H9 (cell line): Measurements from ENCODE around the gene KHNYN. TPM values are rescaled to one million over a fixed set of nuclear protein-coding genes. Genes with fewer than 3 reads are reported as not detected.

Experiments used
- DNase-seq: peaks from one replicate; pipeline ENCODE4 v3.0.0-alpha.2; 2017
- H2AFZ ChIP-seq: one replicate; pipeline ENCODE4 v1.6.1; 2013; ENCODE audit warnings: mild to moderate bottlenecking, low read length, control low read depth, moderate library complexity
- H2AK5ac ChIP-seq: 2 replicates; pipeline ENCODE4 v1.6.1; 2013; ENCODE audit warnings: low read length, control low read depth, mixed read lengths; ENCODE audit not compliant: insufficient read length
- H2BK120ac ChIP-seq: one replicate; pipeline ENCODE4 v1.6.1; 2013; ENCODE audit warnings: low read depth, mild to moderate bottlenecking, low read length, control low read depth, inconsistent platforms; ENCODE audit not compliant: poor library complexity, severe bottlenecking
- H2BK12ac ChIP-seq: 2 replicates; pipeline ENCODE4 v1.6.1; 2013; ENCODE audit warnings: low read length, control low read depth, mixed read lengths, low read depth; ENCODE audit not compliant: insufficient read length
- H2BK15ac ChIP-seq: 2 replicates; pipeline ENCODE4 v1.6.1; 2013; ENCODE audit warnings: low read depth, low read length, control low read depth
- H2BK20ac ChIP-seq: one replicate; pipeline ENCODE4 v1.6.1; 2013; ENCODE audit warnings: low read depth, mild to moderate bottlenecking, low read length, control low read depth, inconsistent platforms; ENCODE audit not compliant: poor library complexity, severe bottlenecking
- H2BK5ac ChIP-seq: 2 replicates; pipeline ENCODE4 v1.6.1; 2013; ENCODE audit warnings: low read length, control low read depth, mixed read lengths; ENCODE audit not compliant: insufficient read length
- H3K14ac ChIP-seq: 2 replicates; pipeline ENCODE4 v1.6.1; 2013; ENCODE audit warnings: low read length, control low read depth; ENCODE audit not compliant: insufficient read depth
- H3K18ac ChIP-seq: 2 replicates; pipeline ENCODE4 v1.6.1; 2013; ENCODE audit warnings: low read depth, mild to moderate bottlenecking, mixed read lengths, low read length, control low read depth; ENCODE audit not compliant: insufficient read length
- H3K23ac ChIP-seq: 2 replicates; pipeline ENCODE4 v1.6.1; 2013; ENCODE audit warnings: low read length, control low read depth, mixed read lengths, low read depth; ENCODE audit not compliant: insufficient read length
- H3K23me2 ChIP-seq: 2 replicates; pipeline ENCODE4 v1.6.1; 2013; ENCODE audit warnings: low read depth, mild to moderate bottlenecking, mixed read lengths, low read length, control low read depth; ENCODE audit not compliant: insufficient read length, poor library complexity, severe bottlenecking
- H3K27ac ChIP-seq: 2 replicates; pipeline ENCODE4 v1.5.1; 2013; ENCODE audit warnings: low read length, control low read depth, mixed read lengths, low read depth; ENCODE audit not compliant: insufficient read length
- H3K27me3 ChIP-seq: 2 replicates; pipeline ENCODE4 v1.6.1; 2013; ENCODE audit warnings: low read length, control low read depth, inconsistent platforms; ENCODE audit not compliant: insufficient read depth
- H3K4ac ChIP-seq: 2 replicates; pipeline ENCODE4 v1.6.1; 2013; ENCODE audit warnings: low read depth, mild to moderate bottlenecking, control low read depth, inconsistent platforms, low read length, moderate library complexity
- H3K4me1 ChIP-seq: 2 replicates; pipeline ENCODE4 v1.6.1; 2013; ENCODE audit warnings: low read length, control low read depth, inconsistent platforms; ENCODE audit not compliant: insufficient read depth
- H3K4me2 ChIP-seq: 2 replicates; pipeline ENCODE4 v1.6.1; 2013; ENCODE audit warnings: low read length, control low read depth, mixed read lengths; ENCODE audit not compliant: insufficient read length, insufficient read depth
- H3K56ac ChIP-seq: 2 replicates; pipeline ENCODE4 v1.6.1; 2013; ENCODE audit warnings: low read depth, mild to moderate bottlenecking, mixed read lengths, low read length, control low read depth; ENCODE audit not compliant: insufficient read length
- H3K79me1 ChIP-seq: 2 replicates; pipeline ENCODE4 v1.6.1; 2013; ENCODE audit warnings: low read depth, mild to moderate bottlenecking, moderate library complexity, low read length, control low read depth, inconsistent platforms; ENCODE audit not compliant: insufficient read depth, poor library complexity, severe bottlenecking
- H3K79me2 ChIP-seq: 2 replicates; pipeline ENCODE4 v1.6.1; 2013; ENCODE audit warnings: low read length, control low read depth, inconsistent platforms; ENCODE audit not compliant: insufficient read depth
- H3K9ac ChIP-seq: 2 replicates; pipeline ENCODE4 v1.6.1; 2013; ENCODE audit warnings: low read length, control low read depth, mixed read lengths; ENCODE audit not compliant: insufficient read length; ENCODE audit errors: extremely low read depth
- H3K9me3 ChIP-seq: one replicate; pipeline ENCODE4 v1.6.1; 2013; ENCODE audit warnings: low read depth, low read length, inconsistent platforms; ENCODE audit not compliant: control insufficient read depth
- H3T11ph ChIP-seq: one replicate; pipeline ENCODE4 v1.6.1; 2013; ENCODE audit warnings: mild to moderate bottlenecking, low read length, control low read depth, inconsistent platforms
- H4K20me1 ChIP-seq: one replicate; pipeline ENCODE4 v1.6.1; 2013; ENCODE audit not compliant: control insufficient read depth, insufficient read length, insufficient read depth
- H4K5ac ChIP-seq: 2 replicates; pipeline ENCODE4 v1.6.1; 2013; ENCODE audit warnings: low read depth, mild to moderate bottlenecking, mixed read lengths, low read length, control low read depth; ENCODE audit not compliant: insufficient read length
- H4K8ac ChIP-seq: replicated peaks from 2 replicates; pipeline ENCODE4 v1.6.1; 2013; ENCODE audit warnings: low read length, control low read depth, mixed read lengths, low read depth; ENCODE audit not compliant: insufficient read length
- H4K91ac ChIP-seq: 2 replicates; pipeline ENCODE4 v1.6.1; 2013; ENCODE audit warnings: low read depth, mild to moderate bottlenecking, moderate library complexity, mixed read lengths, low read length, control low read depth; ENCODE audit not compliant: insufficient read length
- H3K27ac Mint-ChIP-seq, 3 experiments: 2 replicates in 2 of 3; 3 replicates in 1 of 3; pipeline ENCODE4 v1.8.0; 2020 to 2021; ENCODE audit warnings: mixed read lengths in 3 of 3, mild to moderate bottlenecking in 1 of 3, moderate library complexity in 1 of 3
- H3K27me3 Mint-ChIP-seq: 2 replicates; pipeline ENCODE4 v1.8.0; 2021; ENCODE audit warnings: low read depth, mild to moderate bottlenecking, moderate library complexity, mixed read lengths
- H3K36me3 Mint-ChIP-seq, 3 experiments: 2 replicates in 2 of 3; 3 replicates in 1 of 3; pipeline ENCODE4 v1.8.0; 2020 to 2021; ENCODE audit warnings: low read depth in 3 of 3, mixed read lengths in 3 of 3; ENCODE audit not compliant: insufficient read depth in 1 of 3
- H3K4me1 Mint-ChIP-seq, 2 experiments: 2 replicates each; pipeline ENCODE4 v1.8.0; 2020; ENCODE audit warnings: mixed read lengths in 2 of 2
- H3K4me3 Mint-ChIP-seq, 2 experiments: 2 replicates in 1 of 2; 3 replicates in 1 of 2; pipeline ENCODE4 v1.8.0; 2020 to 2021; ENCODE audit warnings: mild to moderate bottlenecking in 2 of 2, mixed read lengths in 2 of 2, moderate library complexity in 1 of 2
- H3K9me3 Mint-ChIP-seq, 2 experiments: 2 replicates in 1 of 2; 3 replicates in 1 of 2; pipeline ENCODE4 v1.8.0; 2020; ENCODE audit warnings: mild to moderate bottlenecking in 2 of 2, mixed read lengths in 2 of 2, moderate library complexity in 1 of 2
- WGBS: extraction: QIAGEN DNeasy Blood & Tissue Kit; methylation state at CpG from one replicate; pipeline ENCODE4 v1.1.7; 2013; ENCODE audit warnings: missing lambda C conversion rate, low lambda C conversion rate, mixed read lengths; ENCODE audit not compliant: insufficient read length; ENCODE audit errors: extremely low coverage; 5-methylcytosine and 5-hydroxymethylcytosine counted together
- total RNA-seq: library from RNA; stranded (reverse); gene quantifications from 2 replicates; pipeline ENCODE4 v1.2.1, GENCODE V29; 2021
- TF ChIP-seq, protein P1 (sequence below): fragments of 200-600 bp; sonication (generic); conservative IDR thresholded peaks from 3 replicates; pipeline ENCODE4 v1.8.0; 2021; ENCODE audit warnings: antibody characterized with exemption, mild to moderate bottlenecking

KHNYN gene
- total RNA-seq, 1 experiment from 2014 or later = 30.0 TPM

DNA sequence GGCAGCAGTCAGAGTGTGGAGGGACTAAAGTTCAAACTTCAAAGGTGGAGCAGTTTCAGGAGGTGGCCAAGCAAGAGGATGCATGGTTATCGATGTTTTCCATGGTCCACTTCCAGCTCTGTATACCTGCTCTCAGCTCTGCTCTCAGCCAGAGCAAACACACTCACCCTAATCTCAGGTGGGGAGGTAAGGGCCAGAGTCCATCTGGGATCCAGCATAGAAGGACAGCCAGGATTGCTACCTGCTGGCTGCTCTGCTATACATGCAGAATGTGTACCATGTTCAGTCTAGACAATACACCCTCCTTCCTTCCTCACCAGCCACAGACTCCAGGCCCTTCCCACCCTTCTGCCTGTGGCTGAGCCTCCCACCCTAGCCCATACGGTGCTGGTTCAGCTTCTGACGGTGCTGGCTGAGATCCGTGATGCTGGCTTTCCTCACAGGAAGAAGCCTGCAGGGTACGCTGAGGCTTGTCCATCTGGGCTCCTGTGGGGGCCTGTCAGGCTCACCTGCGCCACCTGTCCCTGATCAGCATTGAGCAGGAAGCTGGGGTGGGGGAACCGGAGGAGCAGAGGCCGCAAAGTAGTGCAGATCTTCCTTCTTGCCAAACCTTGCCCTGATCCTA, 2.7 kb upstream of the KHNYN start:
- H2AK5ac ChIP-seq = no peak overlapping the region

More for the DNA sequence above, 2.7 kb upstream of the KHNYN start:
- no peak overlapping the region for H3K4me2 ChIP-seq
- no peaks in the 10 kb centered on the region for H3K79me2 ChIP-seq
- no peak overlapping the region for H2BK20ac ChIP-seq
- H3K27me3 ChIP-seq = peaks cover 2% of the 10 kb centered on the region; the same call in 1 of the 2 replicates
- H3K9ac ChIP-seq = no peak overlapping the region
- H4K20me1 ChIP-seq = peaks cover 2% of the 10 kb centered on the region
- no peak overlapping the region for H4K91ac ChIP-seq
- H3K23me2 ChIP-seq = peaks cover 7% of the 10 kb centered on the region
- Mint-ChIP-seq H3K27me3 (peaks cover 8% of the 10 kb centered on the region), H3K4me3 (no peak overlapping the region), H3K9me3 (no peaks in the 10 kb centered on the region), H3K36me3 (peaks cover 0 to 4% (median 2%) of the 10 kb centered on the region in 3 experiments; a peak in 2 of 7 replicates), H3K27ac (no peak overlapping the region; a peak in 1 of 7 replicates), H3K4me1 (peaks cover 29 to 30% of the 10 kb centered on the region in 2 experiments)
- TF ChIP-seq, protein P1, sequence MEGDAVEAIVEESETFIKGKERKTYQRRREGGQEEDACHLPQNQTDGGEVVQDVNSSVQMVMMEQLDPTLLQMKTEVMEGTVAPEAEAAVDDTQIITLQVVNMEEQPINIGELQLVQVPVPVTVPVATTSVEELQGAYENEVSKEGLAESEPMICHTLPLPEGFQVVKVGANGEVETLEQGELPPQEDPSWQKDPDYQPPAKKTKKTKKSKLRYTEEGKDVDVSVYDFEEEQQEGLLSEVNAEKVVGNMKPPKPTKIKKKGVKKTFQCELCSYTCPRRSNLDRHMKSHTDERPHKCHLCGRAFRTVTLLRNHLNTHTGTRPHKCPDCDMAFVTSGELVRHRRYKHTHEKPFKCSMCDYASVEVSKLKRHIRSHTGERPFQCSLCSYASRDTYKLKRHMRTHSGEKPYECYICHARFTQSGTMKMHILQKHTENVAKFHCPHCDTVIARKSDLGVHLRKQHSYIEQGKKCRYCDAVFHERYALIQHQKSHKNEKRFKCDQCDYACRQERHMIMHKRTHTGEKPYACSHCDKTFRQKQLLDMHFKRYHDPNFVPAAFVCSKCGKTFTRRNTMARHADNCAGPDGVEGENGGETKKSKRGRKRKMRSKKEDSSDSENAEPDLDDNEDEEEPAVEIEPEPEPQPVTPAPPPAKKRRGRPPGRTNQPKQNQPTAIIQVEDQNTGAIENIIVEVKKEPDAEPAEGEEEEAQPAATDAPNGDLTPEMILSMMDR = peak; percentile 32; the same call in 1 of the 3 replicates
- H3K14ac ChIP-seq = no peak overlapping the region
- H3K56ac ChIP-seq = no peak overlapping the region
- no CpG with 5 or more reads among the region's 8 CpGs for WGBS
- no peak overlapping the region for H3K4ac ChIP-seq
- no peak overlapping the region for H2BK120ac ChIP-seq
- peaks cover 3% of the 10 kb centered on the region; the same call in 1 of the 2 replicates for H3K4me1 ChIP-seq
- H3K9me3 ChIP-seq = no peaks in the 10 kb centered on the region
- no peak overlapping the region for H3K27ac ChIP-seq
- no peak overlapping the region for H2AFZ ChIP-seq
- no peak overlapping the region for H2BK15ac ChIP-seq
- H3K23ac ChIP-seq = no peak overlapping the region
- no peak overlapping the region for H2BK5ac ChIP-seq
- H4K8ac ChIP-seq = no peak overlapping the region
- no peaks in the 10 kb centered on the region for H3K79me1 ChIP-seq
- DNase-seq = peak; percentile 77
- H4K5ac ChIP-seq = no peak overlapping the region
- H2BK12ac ChIP-seq = no peak overlapping the region
- H3K18ac ChIP-seq = no peak overlapping the region
- no peak overlapping the region for H3T11ph ChIP-seq
